ENCODE measurements around the gene ZCCHC14.
"Not testable (repeated sequence)": the region's sequence is repeated elsewhere in the genome, so short reads cannot be mapped to it uniquely, and the experiment has no call there.

Gene ZCCHC14

DNA sequence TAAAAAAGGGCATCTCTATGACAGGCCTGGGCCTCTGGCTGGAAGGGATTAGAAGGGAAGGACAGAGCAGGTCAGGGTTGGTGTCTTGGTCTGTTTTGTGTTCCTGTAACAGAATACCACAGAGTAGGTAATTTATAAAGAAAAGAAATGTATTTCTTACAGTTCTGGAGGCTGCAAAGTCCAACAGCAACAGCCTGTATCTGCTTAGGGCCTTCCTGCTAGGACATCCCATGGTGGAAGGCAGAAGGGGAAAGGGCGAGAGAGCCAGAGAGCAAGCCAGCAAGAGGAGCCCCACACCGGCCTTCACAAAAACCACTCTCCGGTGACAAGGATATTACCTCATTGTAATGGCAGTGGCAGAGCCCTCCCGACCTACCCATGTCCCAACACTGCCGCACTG, 11.1 kb downstream of the ZCCHC14 start:
- DNase-seq (ENCODE audit: low read depth in 2 of 2): not testable (repeated sequence)

DNA sequence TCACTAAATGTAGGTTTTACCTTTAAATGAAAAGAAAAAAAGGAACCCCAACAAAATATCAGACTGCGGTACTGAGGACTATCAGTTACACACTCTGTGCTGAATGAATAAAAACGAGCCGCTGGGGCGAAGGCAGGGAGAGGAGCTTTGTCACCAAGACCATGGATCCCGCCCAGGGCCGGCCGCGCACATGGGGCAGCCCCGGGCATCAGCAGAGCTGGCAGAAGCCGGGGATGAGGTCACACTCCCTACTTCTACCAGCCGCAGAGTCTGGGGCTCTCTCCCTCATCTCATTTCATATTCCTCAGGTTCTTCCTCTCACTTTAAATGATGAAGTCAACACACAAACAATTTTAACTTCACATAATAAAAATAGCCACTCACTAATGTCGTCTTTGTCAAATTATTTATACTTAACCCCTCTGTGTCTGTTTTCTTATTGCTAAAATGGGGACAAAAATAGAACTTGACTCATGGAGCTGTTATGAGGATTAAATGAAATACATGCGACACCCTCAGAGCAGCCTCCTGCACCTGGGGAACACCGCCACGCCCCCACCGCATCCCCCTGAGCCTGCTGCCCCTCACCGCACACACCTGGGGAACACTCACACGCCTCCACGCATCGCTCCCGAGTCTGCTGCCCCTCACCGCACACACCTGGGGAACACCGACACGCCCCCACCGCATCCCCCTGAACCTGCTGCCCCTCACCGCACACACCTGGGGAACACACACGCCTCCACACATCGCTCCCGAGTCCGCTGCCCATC, 15.4 kb downstream of the ZCCHC14 start:
- not testable (repeated sequence) for DNase-seq (ENCODE audit: low read depth in 2 of 2)

DNA sequence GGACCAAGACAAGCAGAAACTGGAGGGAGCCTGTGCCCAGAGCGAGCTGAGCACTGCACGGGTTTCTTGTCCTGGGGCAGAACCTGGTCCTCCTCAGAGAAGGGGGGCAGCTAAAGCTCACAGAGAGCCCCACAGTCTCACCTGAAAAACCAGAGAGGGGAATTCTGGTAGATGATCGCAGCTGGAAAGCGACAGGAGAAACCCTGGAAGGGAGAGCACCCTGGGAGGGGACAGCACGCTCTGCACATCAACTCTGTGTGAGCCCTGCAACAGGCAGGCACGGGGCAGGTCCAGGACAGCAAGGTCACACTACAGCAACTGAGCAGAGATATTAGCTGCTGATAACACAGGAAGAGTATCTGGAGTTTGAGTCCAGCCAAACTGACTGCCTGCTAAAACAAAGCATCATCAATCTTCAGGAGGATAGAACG, 18.2 kb downstream of the ZCCHC14 start:
- DNase-seq (ENCODE audit: low read depth in 2 of 2): no peak

DNA sequence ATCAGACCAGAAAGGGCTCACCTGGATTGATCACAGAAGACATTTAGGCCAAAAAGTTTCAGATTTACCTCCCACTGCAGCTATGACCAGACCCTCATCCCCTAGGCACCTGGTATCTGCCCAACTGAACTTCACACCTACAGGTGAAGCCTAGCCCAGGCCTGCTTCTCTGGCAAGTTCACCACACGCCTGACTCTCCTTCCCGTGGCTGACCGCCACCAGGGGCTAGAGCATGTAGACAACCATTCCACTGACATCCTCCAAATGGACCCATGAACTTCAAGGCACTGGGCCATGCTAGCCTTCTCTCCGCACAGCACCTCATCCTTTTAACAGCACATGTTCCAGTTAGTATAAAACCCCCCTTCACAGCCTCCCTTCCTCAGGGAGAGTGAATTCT, 18.8 kb downstream of the ZCCHC14 start:
- DNase-seq (ENCODE audit: low read depth in 2 of 2): no peak

DNA sequence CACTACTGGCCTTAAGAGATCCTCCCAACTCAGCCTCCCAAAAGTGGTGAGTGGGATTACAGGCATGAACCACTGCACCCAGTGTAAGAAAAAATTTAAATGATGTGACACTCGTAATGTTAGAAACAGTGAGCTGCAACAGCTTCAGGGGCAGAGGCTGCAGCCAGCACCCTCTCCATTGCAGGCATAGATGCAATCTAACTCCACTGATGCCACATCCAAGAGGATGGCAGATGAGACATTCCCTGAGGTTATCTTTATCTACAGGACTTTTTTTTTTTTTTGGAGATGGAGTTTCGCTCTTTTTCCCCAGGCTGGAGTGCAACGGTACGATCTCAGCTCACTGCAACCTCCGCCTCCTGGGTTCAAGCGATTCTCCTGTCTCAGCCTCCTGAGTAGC, 19.9 kb downstream of the ZCCHC14 start:
- no peak for DNase-seq (ENCODE audit: low read depth in 2 of 2)

DNA sequence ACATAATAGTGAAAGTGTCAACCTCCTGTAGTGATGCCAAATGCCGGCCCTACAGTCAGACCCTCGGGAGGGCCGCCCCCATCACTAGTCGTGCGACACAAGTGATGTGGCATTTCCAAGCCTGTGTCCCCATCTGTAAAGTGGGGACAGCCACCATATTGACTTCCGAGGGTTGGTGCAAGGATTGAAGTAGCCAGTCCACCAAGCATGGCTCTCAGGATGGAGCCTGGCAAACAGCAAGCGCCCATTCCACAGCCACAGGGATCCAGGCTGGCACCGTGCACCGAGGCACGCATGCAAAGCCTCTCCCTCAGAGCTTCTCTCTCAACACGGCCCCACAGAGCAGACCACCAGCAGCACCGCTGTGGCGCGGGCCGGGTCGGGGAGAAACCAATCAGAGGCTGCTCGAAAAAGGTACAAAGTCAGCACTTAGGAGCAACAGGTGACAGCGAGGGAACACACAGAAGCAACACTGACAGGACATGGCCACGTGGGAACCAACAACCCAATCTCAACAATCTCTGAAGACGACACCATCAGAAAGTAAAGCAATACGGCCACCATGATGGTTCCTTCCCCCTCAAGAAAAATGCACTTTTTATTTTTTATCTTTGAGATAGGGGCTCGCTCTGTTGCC, 20.6 kb downstream of the ZCCHC14 start:
- no peak for DNase-seq (ENCODE audit: low read depth in 2 of 2)

DNA sequence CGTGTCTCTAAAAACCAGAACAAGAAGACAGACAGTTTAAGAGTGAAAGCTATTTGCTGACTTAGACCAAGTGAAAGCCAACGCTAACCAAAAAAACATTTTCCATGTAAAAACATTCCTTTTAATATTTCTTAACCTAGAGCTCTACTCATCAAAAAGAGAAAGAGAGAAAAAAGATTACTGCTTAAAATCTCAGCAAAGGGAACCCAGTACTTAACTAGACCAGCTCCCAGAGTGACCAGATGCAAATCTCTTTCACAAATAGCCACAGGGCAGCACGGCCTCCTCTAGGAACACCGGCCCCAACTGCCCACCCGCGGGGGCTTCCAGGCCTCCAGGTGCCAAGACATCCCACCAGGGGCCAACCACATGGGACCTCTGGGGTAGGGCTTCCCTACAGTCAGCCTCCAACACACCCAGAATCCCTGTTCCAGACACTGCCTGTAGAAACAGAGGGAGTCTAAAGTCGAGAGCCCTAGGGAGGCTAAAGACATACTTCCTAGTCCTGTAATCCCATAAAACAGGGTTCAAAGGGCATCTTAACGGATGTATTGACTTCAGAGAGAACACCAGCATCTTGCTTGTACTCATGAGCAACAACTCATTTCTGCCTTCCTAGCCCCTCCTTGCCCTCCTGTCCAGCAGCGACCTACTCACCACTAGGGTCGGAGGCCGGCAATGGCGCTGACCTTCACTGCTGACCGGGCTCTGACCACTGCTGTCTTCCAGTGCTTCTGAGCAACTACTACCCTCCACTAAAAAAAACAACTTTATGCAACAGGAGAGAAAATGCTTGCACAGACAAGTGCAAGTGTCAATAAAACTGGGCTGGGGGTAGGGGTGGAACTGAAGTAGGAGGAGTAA, 21.3 kb downstream of the ZCCHC14 start:
- no peak for DNase-seq (ENCODE audit: low read depth in 2 of 2)

DNA sequence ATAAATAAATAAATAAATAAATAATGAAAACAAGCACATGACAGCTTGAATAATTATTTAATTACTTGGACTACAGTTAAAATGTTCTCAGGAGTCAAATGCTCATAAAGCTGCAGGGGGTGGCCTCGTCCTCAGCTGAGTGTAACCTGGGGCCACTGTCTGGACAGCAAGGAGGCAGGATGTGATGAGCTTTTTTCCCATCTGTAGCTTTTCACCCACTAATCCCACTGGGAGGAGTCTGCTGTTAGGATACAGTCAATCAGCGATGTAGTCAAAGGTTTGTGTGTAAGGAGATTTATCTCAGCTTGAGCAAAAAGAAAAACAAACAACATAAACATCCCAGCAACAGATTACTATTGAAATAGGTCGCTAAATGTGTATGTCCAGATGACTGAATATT, 22.5 kb downstream of the ZCCHC14 start:
- DNase-seq (ENCODE audit: low read depth in 2 of 2): no peak

DNA sequence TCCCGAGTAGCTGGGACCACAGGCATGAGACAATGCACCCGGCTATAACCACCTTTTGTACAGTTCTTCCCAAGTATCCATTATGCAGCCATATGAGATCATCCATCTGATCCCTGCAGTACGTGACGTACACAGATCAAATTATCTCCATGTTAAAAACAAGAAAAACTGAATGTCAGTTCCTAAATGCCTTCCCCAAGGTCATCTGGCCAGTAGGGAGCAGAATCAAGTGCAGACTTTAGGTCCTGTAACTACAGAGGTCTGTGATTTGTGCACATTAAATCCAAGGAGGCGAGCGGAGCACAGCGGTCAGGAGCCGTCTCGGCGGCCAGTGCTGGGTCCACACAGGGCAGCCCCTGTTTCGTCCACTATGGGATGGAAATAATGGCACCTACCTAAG, 23.7 kb downstream of the ZCCHC14 start:
- DNase-seq (ENCODE audit: low read depth in 2 of 2): no peak

DNA sequence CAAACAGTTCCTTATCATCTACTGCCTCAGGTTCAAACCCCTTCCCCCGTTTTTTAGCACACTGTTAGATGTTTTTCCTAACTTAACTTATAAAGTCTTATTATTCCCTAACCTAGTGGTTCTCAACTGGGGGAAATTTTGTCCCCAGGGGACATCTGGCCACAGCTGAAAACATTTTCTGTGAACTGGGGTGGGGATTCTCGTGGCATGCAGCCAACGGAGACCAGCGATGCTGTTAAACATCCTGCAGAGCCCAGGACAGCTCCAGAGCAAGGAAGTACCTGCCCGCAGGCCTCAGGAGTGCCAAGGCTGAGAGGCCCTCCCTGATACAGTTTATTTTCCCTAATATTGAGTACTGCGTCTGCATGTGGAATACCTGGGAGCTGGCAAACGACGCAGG, 24.3 kb downstream of the ZCCHC14 start:
- DNase-seq (ENCODE audit: low read depth in 2 of 2): no peak

DNA sequence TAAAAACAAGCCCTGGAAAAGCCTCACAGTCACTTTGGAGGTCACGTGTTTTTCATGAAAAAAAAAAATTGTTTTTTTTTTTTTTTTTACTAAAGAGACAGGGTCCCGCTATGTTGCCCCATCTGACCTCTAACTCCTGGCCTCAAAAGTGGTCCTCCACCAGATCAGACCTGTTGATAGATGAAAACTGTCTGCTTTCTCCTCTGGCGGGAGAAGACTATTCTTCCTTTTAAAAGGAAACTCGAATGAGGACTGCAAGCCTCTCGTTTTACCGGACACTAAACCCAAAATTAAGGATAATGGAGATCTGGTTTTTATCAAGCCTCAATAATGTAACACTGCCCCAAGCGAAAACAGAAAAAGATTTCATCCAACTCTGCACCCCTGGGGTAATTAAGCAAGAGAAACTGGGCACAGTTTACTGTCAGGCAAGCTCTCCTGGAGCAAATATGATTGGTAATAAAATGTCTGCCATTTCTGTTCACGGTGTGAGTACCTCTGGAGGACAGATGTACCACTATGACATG, 25.8 kb downstream of the ZCCHC14 start:
- no peak for DNase-seq (ENCODE audit: low read depth in 2 of 2)

DNA sequence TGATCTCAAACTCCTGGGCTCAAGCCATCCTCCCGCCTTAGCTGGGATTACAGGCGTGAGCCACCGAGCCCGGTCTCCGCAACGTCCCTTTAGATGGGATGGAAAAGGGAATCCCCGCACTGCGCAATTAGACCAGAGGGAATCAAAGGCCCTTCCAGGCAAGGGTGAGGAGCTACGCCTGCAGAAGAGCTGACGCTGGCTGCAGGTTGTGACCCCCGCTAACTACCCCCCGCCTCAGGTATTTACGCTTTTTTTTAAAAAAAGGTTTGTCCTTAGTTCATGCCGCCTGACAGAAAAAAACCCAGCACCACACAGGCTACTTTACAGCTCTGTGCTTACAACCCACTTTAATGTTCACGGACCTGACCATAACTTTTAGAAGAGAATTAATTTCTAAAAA, 26.9 kb downstream of the ZCCHC14 start:
- no peak for DNase-seq (ENCODE audit: low read depth in 2 of 2)

DNA sequence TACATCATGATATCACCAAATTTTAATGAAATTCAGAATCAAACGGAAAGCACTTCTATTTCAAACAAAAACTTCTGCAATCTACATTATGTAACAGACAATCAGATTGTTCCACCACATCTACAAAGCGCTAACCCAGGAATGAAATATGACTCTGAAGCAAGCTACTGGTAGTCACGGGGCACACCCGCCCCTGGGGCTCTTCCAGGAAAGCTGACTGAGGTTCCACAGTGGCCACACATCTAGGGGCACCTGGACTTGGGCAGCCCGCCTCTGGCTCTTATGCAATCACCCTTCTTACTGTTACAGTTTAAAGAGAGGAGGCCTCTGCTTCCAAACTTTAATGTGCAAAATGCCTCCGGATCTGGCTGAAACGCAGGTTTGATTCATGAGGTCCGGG, 27.5 kb downstream of the ZCCHC14 start:
- peak in 1 of 2 experiments; percentile 47 for DNase-seq (ENCODE audit: low read depth in 2 of 2)

DNA sequence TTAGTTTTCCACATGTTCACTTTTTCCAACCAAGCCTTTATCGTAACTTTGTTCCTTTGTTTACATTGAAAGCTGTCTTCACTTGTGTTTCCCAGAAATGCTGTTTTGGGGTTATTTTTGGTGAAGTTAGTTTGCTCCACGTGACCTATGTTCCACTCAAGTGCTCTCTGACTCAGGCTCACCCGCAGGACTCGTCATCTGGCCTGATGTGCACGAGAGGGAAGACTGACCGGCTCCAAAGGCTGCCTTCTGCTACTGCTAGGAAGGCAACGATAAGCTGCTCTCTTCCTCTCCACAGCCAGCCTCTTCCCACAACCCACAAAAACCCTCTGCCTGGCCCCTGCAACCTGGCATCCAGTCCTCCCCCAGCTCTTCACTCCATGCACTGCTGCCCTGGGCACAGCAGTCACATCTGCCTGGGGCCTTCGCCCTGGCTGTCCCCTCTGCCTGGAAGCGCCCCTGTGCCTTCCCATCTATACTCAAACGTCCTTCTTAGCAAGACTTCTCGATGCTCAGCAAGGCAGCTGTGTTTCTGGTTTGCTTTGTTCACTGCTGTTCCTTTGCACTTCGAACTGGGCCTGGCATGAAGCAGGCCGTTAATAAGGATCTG, 28.0 kb downstream of the ZCCHC14 start:
- DNase-seq (ENCODE audit: low read depth in 2 of 2): peak in 1 of 2 experiments; percentile 33

DNA sequence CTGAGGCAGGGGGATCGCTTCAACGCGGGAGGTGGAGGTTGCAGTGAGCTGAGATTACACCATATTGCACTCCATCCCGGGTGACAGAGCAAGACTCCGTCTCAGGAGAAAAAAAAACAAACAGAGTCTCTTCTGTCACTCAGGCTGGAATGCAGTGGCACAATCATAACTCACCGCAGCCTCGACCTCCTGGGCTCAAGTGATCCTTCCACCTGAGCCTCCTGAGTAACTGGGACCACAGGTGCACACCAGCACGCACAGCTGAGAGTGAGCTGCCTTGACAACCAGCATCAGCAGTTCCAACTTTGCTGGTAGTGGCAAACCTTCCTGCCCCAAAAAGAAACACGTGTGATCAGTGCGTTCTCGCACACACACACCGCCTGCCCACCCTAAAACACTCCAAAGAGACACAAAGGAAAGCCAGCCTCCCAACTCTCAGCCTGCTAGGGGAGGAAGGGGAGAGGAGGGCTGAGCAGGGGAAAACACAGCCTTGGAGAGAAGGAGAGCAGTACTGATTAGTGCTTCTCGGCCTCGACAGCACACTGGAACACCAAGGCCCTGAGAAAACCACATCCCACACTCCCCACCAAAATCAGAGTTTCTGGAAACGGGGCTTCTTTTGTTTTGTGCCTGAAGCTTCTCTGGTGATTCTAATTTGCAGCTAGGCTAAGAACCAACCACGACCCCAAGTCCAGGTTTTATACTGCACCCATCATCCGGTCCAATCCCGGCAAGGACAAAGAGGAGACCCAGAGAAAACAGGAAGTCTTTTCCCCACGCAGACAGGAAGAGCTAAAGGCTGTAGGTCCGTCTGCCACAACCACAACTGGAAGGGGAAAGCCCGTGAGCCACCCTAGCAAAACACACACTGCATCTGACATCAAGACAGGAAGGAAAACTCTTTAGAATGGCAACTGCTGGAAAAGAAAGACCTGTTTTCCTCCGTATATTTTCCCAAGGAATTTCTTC, 28.8 kb downstream of the ZCCHC14 start:
- DNase-seq (ENCODE audit: low read depth in 2 of 2): no peak

DNA sequence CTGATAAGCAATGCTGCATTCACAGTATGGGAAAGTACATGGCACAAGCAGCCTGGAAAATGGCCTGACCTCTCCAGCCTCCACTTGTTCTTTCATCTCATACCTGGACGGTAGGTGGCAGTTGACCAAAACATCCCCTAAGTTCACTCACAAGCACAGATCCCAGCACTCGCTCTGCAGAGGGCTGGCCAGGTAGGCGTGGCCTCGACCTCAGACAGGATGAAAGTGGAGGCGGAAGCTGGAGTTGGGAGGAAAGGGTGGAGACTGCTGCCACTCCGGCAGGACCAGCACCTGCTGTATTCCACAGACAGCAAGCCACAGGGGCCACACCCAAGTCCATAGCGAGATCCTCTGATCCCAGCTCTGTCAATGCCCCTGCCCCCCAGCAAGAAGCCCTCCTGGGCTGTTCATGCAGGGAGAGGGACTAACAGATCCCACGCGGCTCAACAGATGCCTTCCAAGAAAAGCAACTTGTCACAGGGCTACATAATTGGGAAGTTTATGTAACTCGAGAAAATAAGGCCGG, 31.3 kb downstream of the ZCCHC14 start:
- DNase-seq (ENCODE audit: low read depth in 2 of 2): no peak

DNA sequence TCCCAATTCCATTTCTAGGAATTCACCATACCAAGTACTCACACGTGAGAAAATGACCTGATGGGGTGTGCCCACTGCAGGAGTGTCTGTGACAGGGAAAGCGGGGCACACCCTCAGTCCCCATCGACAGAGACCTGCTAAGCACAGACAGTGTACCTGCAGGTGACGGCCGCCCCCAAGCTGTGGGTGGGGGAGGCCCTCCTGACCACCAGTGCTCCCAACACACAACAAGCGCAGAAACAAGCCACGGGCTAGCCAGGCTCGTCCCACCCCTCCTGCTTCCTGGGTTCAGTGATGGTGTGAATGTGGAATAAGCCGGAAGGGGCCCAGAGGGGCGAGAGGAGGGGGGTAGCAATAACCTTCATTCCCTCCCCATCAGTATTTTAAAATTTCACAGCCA, 31.9 kb downstream of the ZCCHC14 start:
- DNase-seq (ENCODE audit: low read depth in 2 of 2): no peak

DNA sequence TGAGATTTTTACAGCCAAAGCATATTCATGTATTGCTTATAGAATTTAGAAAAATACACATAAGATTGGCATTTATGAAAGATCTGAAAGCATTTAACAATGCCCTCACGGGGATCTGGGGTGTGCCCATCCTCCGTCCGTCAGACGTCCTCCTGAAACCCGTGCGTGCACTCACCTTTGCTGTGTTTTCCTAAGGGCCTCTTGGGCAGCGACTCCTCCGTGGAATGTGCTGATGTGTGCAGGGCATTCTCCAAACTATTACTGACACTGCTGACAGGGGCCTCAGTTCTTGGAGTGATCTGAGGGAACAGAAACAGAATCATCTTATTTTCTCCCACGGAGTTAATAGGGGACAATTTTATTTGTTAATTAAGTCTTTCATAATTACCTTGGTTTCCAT, 33.0 kb downstream of the ZCCHC14 start:
- DNase-seq (ENCODE audit: low read depth in 2 of 2): no peak

DNA sequence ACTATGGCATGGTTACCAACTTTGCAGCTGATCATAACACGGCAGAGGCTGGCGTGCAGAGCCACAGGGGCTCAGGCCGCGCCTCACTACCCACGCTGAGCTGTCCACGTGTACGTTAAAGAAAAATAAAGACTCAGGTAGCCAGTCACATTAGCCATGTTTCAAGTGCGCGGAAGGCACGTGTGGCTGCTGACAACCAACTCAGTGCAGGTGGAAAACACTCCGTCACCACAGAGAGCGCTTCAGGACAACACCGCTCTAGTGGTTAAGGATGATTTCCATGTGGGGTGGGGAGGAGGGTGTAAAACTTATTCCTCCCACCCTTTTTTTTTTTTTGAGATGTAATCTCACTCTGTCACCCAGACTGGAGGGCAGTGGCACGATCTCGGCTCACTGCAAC, 33.8 kb downstream of the ZCCHC14 start:
- DNase-seq (ENCODE audit: low read depth in 2 of 2): no peak

DNA sequence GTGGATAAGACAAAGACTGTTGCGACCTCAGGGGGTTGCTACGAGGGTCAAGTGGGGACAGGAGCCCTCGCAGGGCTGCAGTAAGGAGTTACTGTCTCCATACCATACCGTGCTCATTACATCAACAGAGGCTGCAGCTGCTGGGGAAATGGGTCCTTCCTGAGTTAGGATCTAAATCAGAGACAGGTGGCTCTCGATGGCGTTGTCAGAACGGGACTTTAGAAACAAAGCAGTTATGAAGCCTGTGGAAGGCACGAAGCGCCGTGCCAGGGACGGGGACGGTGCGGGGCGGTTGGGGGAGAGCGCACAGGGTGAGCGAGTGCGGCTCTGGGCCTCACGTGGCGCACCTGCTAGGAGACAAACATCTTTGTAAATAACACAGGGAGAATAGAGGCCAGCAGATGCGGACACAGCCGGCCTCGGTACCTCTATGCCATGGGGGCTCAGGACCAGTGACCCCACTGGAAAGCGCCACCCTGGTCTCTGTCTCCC, 34.4 kb downstream of the ZCCHC14 start:
- no peak for DNase-seq (ENCODE audit: low read depth in 2 of 2)

All from fibroblast of skin of left biceps (primary cell).